DMS 273 (cell line): Measurements from ENCODE around the gene CCL27.

Source experiments
- DNase-seq: peaks from one replicate; lab custom pipeline; 2025; ENCODE audit not compliant: unreplicated experiment; lab: John Stamatoyannopoulos, UW

CCL27 gene

GRCh38 chr9:34684816-34685215, 22.4 kb upstream of the CCL27 start:
- DNase-seq: no peak

- DNase-seq: no peak
Measured at GRCh38 chr9:34684145-34684544, 21.7 kb upstream of the CCL27 start.

- DNase-seq: no peak
Measured at GRCh38 chr9:34675869-34676268, 13.4 kb upstream of the CCL27 start.

- peak; percentile 93 for DNase-seq
Measured at GRCh38 chr9:34675048-34675714, 12.7 kb upstream of the CCL27 start.

- no peak for DNase-seq
Measured at GRCh38 chr9:34674440-34674839, 12.0 kb upstream of the CCL27 start.

GRCh38 chr9:34671307-34671706, 8.8 kb upstream of the CCL27 start:
- peak; percentile 10 for DNase-seq

- DNase-seq: no peak
Measured at GRCh38 chr9:34669809-34670562, 7.5 kb upstream of the CCL27 start.

GRCh38 chr9:34665381-34666250, 3.2 kb upstream of the CCL27 start:
- DNase-seq: peak; percentile 96

- DNase-seq: no peak
Measured at GRCh38 chr9:34665067-34665380, 2.6 kb upstream of the CCL27 start.

GRCh38 chr9:34664281-34665066, 2.0 kb upstream of the CCL27 start:
- peak; percentile 89 for DNase-seq

- no peak for DNase-seq
Measured at GRCh38 chr9:34663303-34663605, 797 bp upstream of the CCL27 start.

GRCh38 chr9:34659592-34660253, 2.7 kb downstream of the CCL27 start:
- peak; percentile 74 for DNase-seq

GRCh38 chr9:34658461-34658860, 4.0 kb downstream of the CCL27 start:
- no peak for DNase-seq

GRCh38 chr9:34656992-34657391, 5.5 kb downstream of the CCL27 start:
- DNase-seq: no peak

GRCh38 chr9:34655394-34655793, 7.1 kb downstream of the CCL27 start:
- DNase-seq: no peak

- DNase-seq: peak; percentile 96
Measured at GRCh38 chr9:34654323-34655051, 8.0 kb downstream of the CCL27 start.

- peak; percentile 74 for DNase-seq
Measured at GRCh38 chr9:34653151-34654072, 9.0 kb downstream of the CCL27 start.

- DNase-seq: no peak
Measured at GRCh38 chr9:34652602-34653000, 9.9 kb downstream of the CCL27 start.
